OCI-LY7 (cell line): ENCODE data around the gene INTS7. TPM values are rescaled to one million over a fixed set of nuclear protein-coding genes. Genes with fewer than 3 reads are reported as not detected.

Source experiments
- BruUV-seq: library from RNA; stranded (reverse); fragments of 400-500 nt; replicated peaks from 2 replicates; lab custom pipeline; 2021; lab: Mats Ljungman, UMichigan
- CTCF ChIA-PET: fragments of 300-600 bp; sonication (Branson Sonifier 250); formaldehyde crosslinking; loops from one replicate; lab custom pipeline; 2022; ENCODE audit warnings: antibody characterized with exemption; ENCODE audit not compliant: unreplicated experiment; lab: Charles Lee
- POLR2A ChIA-PET: fragments of 300-600 bp; sonication (Branson Sonifier 250); formaldehyde crosslinking; loops from one replicate; lab custom pipeline; 2022; ENCODE audit warnings: antibody characterized with exemption; lab: Charles Lee
- DNase-seq: peaks from one replicate; pipeline ENCODE4 v3.0.0-alpha.2; 2015; ENCODE audit warnings: low spot score
- H2AFZ ChIP-seq: fragments of 200-600 bp; sonication (generic), shearing (Covaris generic); 2 replicates; pipeline ENCODE4 v1.6.1; 2014; ENCODE audit warnings: mild to moderate bottlenecking, antibody characterized with exemption, low read length, moderate library complexity
- H3K27ac ChIP-seq: fragments of 200-600 bp; sonication (generic); 2 replicates; pipeline ENCODE4 v1.5.1; 2014; ENCODE audit warnings: mixed run types, low read depth, mild to moderate bottlenecking, moderate library complexity, low read length, inconsistent platforms; ENCODE audit not compliant: poor library complexity, severe bottlenecking
- H3K36me3 ChIP-seq: fragments of 200-600 bp; sonication (generic); 2 replicates; pipeline ENCODE4 v1.6.1; 2014; ENCODE audit warnings: mild to moderate bottlenecking, antibody characterized with exemption, low read length, moderate library complexity, mixed read lengths; ENCODE audit not compliant: insufficient read depth
- H3K4me1 ChIP-seq: fragments of 200-600 bp; sonication (generic); 2 replicates; pipeline ENCODE4 v1.5.1; 2014; ENCODE audit warnings: mild to moderate bottlenecking, low read length; ENCODE audit not compliant: insufficient read depth, poor library complexity, severe bottlenecking
- H3K4me2 ChIP-seq: fragments of 200-600 bp; sonication (generic); 2 replicates; pipeline ENCODE4 v1.6.1; 2014; ENCODE audit warnings: mild to moderate bottlenecking, low read length
- H3K4me3 ChIP-seq: fragments of 200-600 bp; sonication (generic); 2 replicates; pipeline ENCODE4 v1.5.1; 2014; ENCODE audit warnings: mild to moderate bottlenecking, low read depth, low read length; ENCODE audit not compliant: poor library complexity, severe bottlenecking
- H3K79me2 ChIP-seq: fragments of 200-600 bp; sonication (generic); 2 replicates; pipeline ENCODE4 v1.6.1; 2016; ENCODE audit warnings: low read depth, mild to moderate bottlenecking, low read length, moderate library complexity, mixed read lengths; ENCODE audit not compliant: insufficient read depth
- H3K9me2 ChIP-seq: fragments of 200-600 bp; sonication (generic); 2 replicates; pipeline ENCODE4 v1.6.1; 2016; ENCODE audit warnings: mild to moderate bottlenecking, low read length, mixed read lengths; ENCODE audit not compliant: insufficient read depth
- H3K9me3 ChIP-seq: fragments of 200-600 bp; sonication (generic); 2 replicates; pipeline ENCODE4 v1.6.1; 2014; ENCODE audit warnings: mild to moderate bottlenecking, mixed run types, low read length, mixed read lengths
- H4K20me1 ChIP-seq: fragments of 200-600 bp; sonication (generic); 2 replicates; pipeline ENCODE4 v1.6.1; 2014; ENCODE audit warnings: mild to moderate bottlenecking, antibody characterized with exemption, low read length, moderate library complexity, mixed read lengths; ENCODE audit not compliant: insufficient read depth
- EZH2phosphoT487 ChIP-seq: fragments of 200-600 bp; sonication (generic); IDR thresholded peaks from 2 replicates; pipeline ENCODE4 v1.6.1; 2018; ENCODE audit warnings: low read depth, borderline replicate concordance, mild to moderate bottlenecking, mixed run types, antibody characterized with exemption, low read length, moderate library complexity, mixed read lengths
- intact Hi-C: fragments of 100-400 bp; cut with micrococcal nuclease; formaldehyde crosslinking; loops from one replicate; pipeline ENCODE4 v1.10.0; 2022; ENCODE audit not compliant: unreplicated experiment
- total RNA-seq, 2 experiments: library from RNA; depleted of rRNA in 1 of 2; stranded (reverse); fragments of >200 nt in 1 of 2; shearing (Covaris generic) in 1 of 2; gene quantifications; 2 replicates each; pipeline ENCODE4 v1.2.3, GENCODE V29; 2014 to 2022
- TF ChIP-seq, protein P1 (sequence below): fragments of 200-600 bp; sonication (generic); conservative IDR thresholded peaks from 2 replicates; pipeline ENCODE4 v1.5.1; 2014; ENCODE audit warnings: mild to moderate bottlenecking, antibody characterized with exemption, low read length, moderate library complexity, mixed read lengths

The INTS7 gene
- total RNA-seq, 2 experiments from 2014 or later = 17.8 to 25.8 TPM

DNA sequence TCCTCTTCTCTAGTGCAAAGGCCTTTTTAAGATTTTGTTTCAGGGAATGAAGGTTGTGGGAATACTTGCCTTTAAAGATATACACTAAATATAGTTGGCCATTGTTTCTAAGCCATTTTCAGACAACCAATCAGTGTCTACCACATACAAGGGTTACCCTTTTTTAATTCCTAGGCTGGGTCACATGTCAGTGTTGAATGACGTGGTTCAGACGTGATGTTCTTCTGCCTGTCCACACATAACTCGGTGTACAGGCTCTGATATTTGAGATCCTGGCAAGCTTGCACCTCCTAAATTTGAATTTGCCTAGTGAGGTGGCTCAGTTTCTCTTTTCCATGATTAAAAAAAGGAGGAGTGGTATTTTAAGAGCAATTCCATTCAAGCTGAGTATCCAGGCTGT, 39.0 kb upstream of the INTS7 start:
- no peak overlapping the region for H3K4me3 ChIP-seq
- H3K9me2 ChIP-seq = no peaks in the 10 kb centered on the region
- ChIA-PET CTCF (no interaction called here), POLR2A (no interaction called here)
- H4K20me1 ChIP-seq = no peaks in the 10 kb centered on the region; the same call in 1 of the 2 replicates
- H2AFZ ChIP-seq = no peak overlapping the region
- intact Hi-C loops = no loop called here
- H3K4me2 ChIP-seq = no peak overlapping the region
- no peak overlapping the region for H3K27ac ChIP-seq
- H3K79me2 ChIP-seq = no peaks in the 10 kb centered on the region
- no peaks in the 10 kb centered on the region for H3K4me1 ChIP-seq
- DNase-seq = no peak
- TF ChIP-seq, protein P1, sequence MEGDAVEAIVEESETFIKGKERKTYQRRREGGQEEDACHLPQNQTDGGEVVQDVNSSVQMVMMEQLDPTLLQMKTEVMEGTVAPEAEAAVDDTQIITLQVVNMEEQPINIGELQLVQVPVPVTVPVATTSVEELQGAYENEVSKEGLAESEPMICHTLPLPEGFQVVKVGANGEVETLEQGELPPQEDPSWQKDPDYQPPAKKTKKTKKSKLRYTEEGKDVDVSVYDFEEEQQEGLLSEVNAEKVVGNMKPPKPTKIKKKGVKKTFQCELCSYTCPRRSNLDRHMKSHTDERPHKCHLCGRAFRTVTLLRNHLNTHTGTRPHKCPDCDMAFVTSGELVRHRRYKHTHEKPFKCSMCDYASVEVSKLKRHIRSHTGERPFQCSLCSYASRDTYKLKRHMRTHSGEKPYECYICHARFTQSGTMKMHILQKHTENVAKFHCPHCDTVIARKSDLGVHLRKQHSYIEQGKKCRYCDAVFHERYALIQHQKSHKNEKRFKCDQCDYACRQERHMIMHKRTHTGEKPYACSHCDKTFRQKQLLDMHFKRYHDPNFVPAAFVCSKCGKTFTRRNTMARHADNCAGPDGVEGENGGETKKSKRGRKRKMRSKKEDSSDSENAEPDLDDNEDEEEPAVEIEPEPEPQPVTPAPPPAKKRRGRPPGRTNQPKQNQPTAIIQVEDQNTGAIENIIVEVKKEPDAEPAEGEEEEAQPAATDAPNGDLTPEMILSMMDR = no peak
- no peak for TF ChIP-seq EZH2phosphoT487
- no TSS peak for BruUV-seq
- H3K36me3 ChIP-seq = peaks cover 94% of the 10 kb centered on the region
- no peaks in the 10 kb centered on the region for H3K9me3 ChIP-seq

GRCh38 chr1:212073490-212073889, 38.1 kb upstream of the INTS7 start:
- Histone ChIP-seq H4K20me1 (no peaks in the 10 kb centered on the region; the same call in 1 of the 2 replicates), H3K4me1 (no peaks in the 10 kb centered on the region), H2AFZ (no peak overlapping the region), H3K36me3 (peaks cover 94% of the 10 kb centered on the region), H3K4me3 (no peak overlapping the region), H3K4me2 (no peak overlapping the region), H3K79me2 (no peaks in the 10 kb centered on the region), H3K9me2 (no peaks in the 10 kb centered on the region), H3K27ac (no peak overlapping the region), H3K9me3 (no peaks in the 10 kb centered on the region)
- DNase-seq = no peak
- no TSS peak for BruUV-seq
- intact Hi-C loops = no loop called here
- TF ChIP-seq EZH2phosphoT487 = no peak
- TF ChIP-seq, protein P1 = no peak
- ChIA-PET CTCF (no interaction called here), POLR2A (interaction anchor here (0.9 kb wide), 1 partner anchor 37 kb away, joined by 3 read pairs; no protein-coding TSS in a partner anchor)

- ChIA-PET CTCF (no interaction called here), POLR2A (interaction anchor here (0.7 to 1.1 kb wide), 3 partner anchors 32 to 46 kb away, joined by 3 to 4 read pairs (median 3); no protein-coding TSS in a partner anchor)
- Histone ChIP-seq H3K36me3 (peaks cover 94% of the 10 kb centered on the region), H3K79me2 (no peaks in the 10 kb centered on the region), H3K9me3 (no peaks in the 10 kb centered on the region), H3K4me1 (no peaks in the 10 kb centered on the region), H4K20me1 (peaks cover 3% of the 10 kb centered on the region), H3K4me3 (no peak overlapping the region), H3K9me2 (no peaks in the 10 kb centered on the region), H3K4me2 (no peak overlapping the region), H2AFZ (no peak overlapping the region), H3K27ac (no peak overlapping the region)
- TF ChIP-seq, protein P1 = no peak
- TF ChIP-seq EZH2phosphoT487 = no peak
- no TSS peak for BruUV-seq
- intact Hi-C loops = no loop called here
- no peak for DNase-seq
Measured at GRCh38 chr1:212072047-212072446, 36.7 kb upstream of the INTS7 start.
